Measurements from ENCODE around the gene SLC2A11. TPM values are rescaled to one million over a fixed set of nuclear protein-coding genes. Genes with fewer than 3 reads are reported as not detected.

Gene SLC2A11
- total RNA-seq, 2 donors from 2014 or later, result 23.6 to 32.3 TPM

GRCh38 chr22:23846081-23846469 lies 11.6 kb upstream of the SLC2A11 start:
- Histone ChIP-seq H3K36me3 (replicated peaks in 1 of 2; ENCODE audit: insufficient read depth in 1 of 2, low read depth in 2 of 2) (no peaks in the 10 kb centered on the region), H3K4me1 (peaks cover 15% of the 10 kb centered on the region), H3K4me3 (no peak overlapping the region), H3K27me3 (no peaks in the 10 kb centered on the region), H3K27ac (no peak overlapping the region), H3K9me3 (no peaks in the 10 kb centered on the region)
- ATAC-seq (no peak), DNase-seq (no peak)
- no peak for TF ChIP-seq CTCF (IDR thresholded peaks at IDR 0.05)
- TF ChIP-seq POLR2A (IDR thresholded peaks at IDR 0.05), result no peak
- 81 to 83% methylated on average over 6 to 7 of the region's 7 CpGs for WGBS, 2 donors
- intact Hi-C loops (cut with DNase I), result loop anchor here (5.0 to 10.0 kb wide), 2 partner anchors 84 to 311 kb away; partner anchors contain the start of gene C22orf15

- DNase-seq (no peak), ATAC-seq (no peak)
- Histone ChIP-seq H3K4me3 (no peak overlapping the region), H3K9me3 (no peaks in the 10 kb centered on the region), H3K36me3 (replicated peaks in 1 of 2; ENCODE audit: insufficient read depth in 1 of 2, low read depth in 2 of 2) (no peaks in the 10 kb centered on the region), H3K4me1 (peaks cover 15% of the 10 kb centered on the region), H3K27ac (no peak overlapping the region), H3K27me3 (no peaks in the 10 kb centered on the region)
- TF ChIP-seq POLR2A (IDR thresholded peaks at IDR 0.05) (no peak), CTCF (IDR thresholded peaks at IDR 0.05) (no peak)
- intact Hi-C loops (cut with DNase I), result loop anchor here (5.0 to 10.0 kb wide), 2 partner anchors 85 to 313 kb away; partner anchors contain the start of gene C22orf15
- WGBS, 2 donors, result 83 to 88% methylated on average over 15 to 18 of the region's 18 CpGs
These were observed 10.3 kb upstream of the SLC2A11 start for GRCh38 chr22:23847310-23847920.

- no peak for TF ChIP-seq CTCF (IDR thresholded peaks at IDR 0.05)
- TF ChIP-seq POLR2A (IDR thresholded peaks at IDR 0.05), result no peak
- intact Hi-C loops (cut with DNase I), result loop anchor here (5.0 to 10.0 kb wide), 2 partner anchors 86 to 313 kb away; partner anchors contain the start of gene C22orf15
- DNase-seq (no peak), ATAC-seq (no peak)
- peaks cover 15% of the 10 kb centered on the region for H3K4me1 ChIP-seq
- H3K9me3 ChIP-seq, result no peaks in the 10 kb centered on the region
- 79 to 80% methylated on average over 16 to 24 of the region's 24 CpGs for WGBS, 2 donors
- H3K4me3 ChIP-seq, result no peak overlapping the region
- H3K36me3 ChIP-seq (replicated peaks in 1 of 2; ENCODE audit: insufficient read depth in 1 of 2, low read depth in 2 of 2), result no peaks in the 10 kb centered on the region
- H3K27me3 ChIP-seq, result no peaks in the 10 kb centered on the region
- no peak overlapping the region for H3K27ac ChIP-seq
These were observed 9.4 kb upstream of the SLC2A11 start for GRCh38 chr22:23847991-23848864.

GRCh38 chr22:23849009-23850006 lies 8.4 kb upstream of the SLC2A11 start:
- H3K4me3 ChIP-seq, result no peak overlapping the region
- intact Hi-C loops (cut with DNase I), result loop anchor here (5.0 to 10.0 kb wide), 2 partner anchors 87 to 315 kb away; partner anchors contain the start of gene C22orf15
- no peaks in the 10 kb centered on the region for H3K36me3 ChIP-seq (replicated peaks in 1 of 2; ENCODE audit: insufficient read depth in 1 of 2, low read depth in 2 of 2)
- TF ChIP-seq CTCF (IDR thresholded peaks at IDR 0.05), result peak; percentile 94 to 98 (median 97)
- TF ChIP-seq POLR2A (IDR thresholded peaks at IDR 0.05), result no peak
- DNase-seq (peak; percentile 81 to 90 (median 88)), ATAC-seq (peak; percentile 89)
- peak overlapping the region in 1 of 4 donors; percentile 9 for H3K27ac ChIP-seq
- peaks cover 15% of the 10 kb centered on the region for H3K4me1 ChIP-seq
- no peaks in the 10 kb centered on the region for H3K9me3 ChIP-seq
- 18 to 34% methylated on average over 28 to 58 of the region's 62 CpGs for WGBS, 2 donors
- no peaks in the 10 kb centered on the region for H3K27me3 ChIP-seq

Measured in body of pancreas (tissue), 4 donors.